IMR-90 (cell line): ENCODE results near the gene TREML2. TPM values are rescaled to one million over a fixed set of nuclear protein-coding genes. Genes with fewer than 3 reads are reported as not detected.

ENCODE experiments used
- ATAC-seq: fragments of 200-7000 bp; cut with Tn5 transposase; 2 replicates; pipeline ENCODE4 v1.9.1; 2020; ENCODE audit warnings: low read depth, mild to moderate bottlenecking, moderate library complexity
- BruUV-seq: library from RNA; stranded (reverse); fragments of 400-500 nt; replicated peaks from 2 replicates; lab custom pipeline; 2021; lab: Mats Ljungman, UMichigan
- CTCF ChIA-PET: fragments of 300-600 bp; formaldehyde crosslinking; extraction: SDS; loops from one replicate; lab custom pipeline; 2021; ENCODE audit warnings: antibody characterized with exemption; lab: Yijun Ruan, JAX
- POLR2A ChIA-PET: fragments of 300-600 bp; sonication (Branson Sonifier 250); formaldehyde crosslinking; loops from one replicate; lab custom pipeline; 2022; ENCODE audit warnings: antibody characterized with exemption; ENCODE audit not compliant: unreplicated experiment; lab: Charles Lee
- DNase-seq: peaks from one replicate; pipeline ENCODE4 v3.0.0; 2013
- H2AFZ ChIP-seq: replicated peaks from 2 replicates; pipeline ENCODE3; 2013; ENCODE audit warnings: low read length, mild to moderate bottlenecking; ENCODE audit not compliant: poor library complexity
- H2AK5ac ChIP-seq: 2 replicates; pipeline ENCODE4 v1.6.1; 2013; ENCODE audit warnings: low read depth, low read length, inconsistent platforms
- H2AK9ac ChIP-seq: replicated peaks from 2 replicates; pipeline ENCODE3; 2013; ENCODE audit warnings: mild to moderate bottlenecking, low read depth, low read length, moderate library complexity; ENCODE audit not compliant: poor library complexity
- H2BK120ac ChIP-seq: 2 replicates; pipeline ENCODE4 v1.6.1; 2013; ENCODE audit warnings: low read depth, low read length, inconsistent platforms
- H2BK15ac ChIP-seq: 3 replicates; pipeline ENCODE4 v1.6.1; 2013; ENCODE audit warnings: low read depth, low read length, inconsistent platforms
- H2BK20ac ChIP-seq: 2 replicates; pipeline ENCODE4 v1.6.1; 2013; ENCODE audit warnings: low read depth, mild to moderate bottlenecking, inconsistent platforms, low read length, moderate library complexity
- H2BK5ac ChIP-seq: 2 replicates; pipeline ENCODE4 v1.6.1; 2013; ENCODE audit warnings: mild to moderate bottlenecking, low read depth, low read length, inconsistent platforms; ENCODE audit not compliant: poor library complexity, severe bottlenecking
- H3K14ac ChIP-seq: replicated peaks from 2 replicates; pipeline ENCODE4 v1.6.1; 2013; ENCODE audit warnings: low read depth, low read length, inconsistent platforms
- H3K18ac ChIP-seq: 2 replicates; pipeline ENCODE4 v1.6.1; 2013; ENCODE audit warnings: low read depth, low read length, control low read depth
- H3K23ac ChIP-seq: 2 replicates; pipeline ENCODE4 v1.6.1; 2013; ENCODE audit warnings: low read depth, low read length, inconsistent platforms
- H3K27ac ChIP-seq: 2 replicates; pipeline ENCODE4 v1.5.1; 2013; ENCODE audit warnings: mild to moderate bottlenecking, control low read depth, low read length; ENCODE audit not compliant: insufficient read depth
- H3K27me3 ChIP-seq: 2 replicates; pipeline ENCODE4 v1.6.1; 2013; ENCODE audit warnings: low read length; ENCODE audit not compliant: control insufficient read depth, insufficient read depth
- H3K36me3 ChIP-seq: 2 replicates; pipeline ENCODE4 v1.6.1; 2013; ENCODE audit warnings: low read length, mixed read lengths; ENCODE audit not compliant: control insufficient read depth, insufficient read depth
- H3K4ac ChIP-seq: 2 replicates; pipeline ENCODE4 v1.6.1; 2013; ENCODE audit warnings: low read depth, low read length, inconsistent platforms
- H3K4me1 ChIP-seq: 2 replicates; pipeline ENCODE4 v1.6.1; 2013; ENCODE audit warnings: low read length, mixed read lengths; ENCODE audit not compliant: control insufficient read depth, insufficient read depth
- H3K4me2 ChIP-seq: 2 replicates; pipeline ENCODE4 v1.6.1; 2013; ENCODE audit warnings: low read depth, mild to moderate bottlenecking, control low read depth, low read length, moderate library complexity
- H3K4me3 ChIP-seq: 2 replicates; pipeline ENCODE4 v1.5.1; 2013; ENCODE audit warnings: low read depth, mild to moderate bottlenecking, control low read depth, low read length, moderate library complexity; ENCODE audit not compliant: insufficient read depth
- H3K56ac ChIP-seq: 2 replicates; pipeline ENCODE4 v1.6.1; 2013; ENCODE audit warnings: low read length, inconsistent platforms; ENCODE audit not compliant: insufficient read depth; ENCODE audit errors: extremely low read depth
- H3K79me1 ChIP-seq, 2 experiments: 2 replicates each; pipeline ENCODE4 v1.6.1; 2013; ENCODE audit warnings: low read length in 2 of 2, inconsistent platforms in 1 of 2, low read depth in 1 of 2
- H3K9ac ChIP-seq: 2 replicates; pipeline ENCODE4 v1.6.1; 2013; ENCODE audit warnings: low read depth, low read length, control low read depth
- H3K9me1 ChIP-seq: 2 replicates; pipeline ENCODE4 v1.6.1; 2013; ENCODE audit warnings: low read length, inconsistent platforms; ENCODE audit not compliant: insufficient read depth
- H3K9me3 ChIP-seq: 2 replicates; pipeline ENCODE4 v1.6.1; 2013; ENCODE audit warnings: low read length; ENCODE audit not compliant: control insufficient read depth, insufficient read depth
- H4K20me1 ChIP-seq: 2 replicates; pipeline ENCODE4 v1.6.1; 2013; ENCODE audit warnings: low read length, inconsistent platforms; ENCODE audit not compliant: insufficient read depth
- H4K5ac ChIP-seq: 2 replicates; pipeline ENCODE4 v1.6.1; 2013; ENCODE audit warnings: mild to moderate bottlenecking, low read depth, low read length, control low read depth
- H4K8ac ChIP-seq, 2 experiments: 2 replicates each; pipeline ENCODE4 v1.6.1; 2013; ENCODE audit warnings: low read depth in 2 of 2, low read length in 2 of 2, control low read depth in 1 of 2, inconsistent platforms in 1 of 2
- H4K91ac ChIP-seq: 2 replicates; pipeline ENCODE4 v1.6.1; 2013; ENCODE audit warnings: low read depth, low read length, inconsistent platforms; ENCODE audit not compliant: insufficient read depth
- BHLHE40 ChIP-seq: fragments of 150-350 bp; IDR thresholded peaks from 2 replicates; pipeline ENCODE4 v1.6.1; 2016; ENCODE audit warnings: mild to moderate bottlenecking, low read depth, low read length
- CEBPB ChIP-seq: IDR thresholded peaks from 2 replicates; pipeline ENCODE4 v1.6.1; 2012; ENCODE audit warnings: low read depth, low read length, improper control_type of control experiment
- CHD1 ChIP-seq: IDR thresholded peaks from 2 replicates; pipeline ENCODE4 v1.6.1; 2012; ENCODE audit warnings: low read depth, low read length, improper control_type of control experiment
- CTCF ChIP-seq: conservative IDR thresholded peaks from 2 replicates; pipeline ENCODE4 v1.5.1; 2012; ENCODE audit warnings: mild to moderate bottlenecking, low read depth, low read length, improper control_type of control experiment
- ELK1 ChIP-seq: fragments of 150-350 bp; IDR thresholded peaks from 2 replicates; pipeline ENCODE4 v1.6.1; 2016; ENCODE audit warnings: low read depth, mild to moderate bottlenecking, low read length, moderate library complexity, borderline replicate concordance
- FOS ChIP-seq: fragments of 150-350 bp; IDR thresholded peaks from 2 replicates; pipeline ENCODE4 v1.6.1; 2016; ENCODE audit warnings: low read depth, low read length
- MAFK ChIP-seq: IDR thresholded peaks from 2 replicates; pipeline ENCODE4 v1.6.1; 2012; ENCODE audit warnings: low read depth, low read length, improper control_type of control experiment
- MAZ ChIP-seq: IDR thresholded peaks from 2 replicates; pipeline ENCODE4 v1.6.1; 2012; ENCODE audit warnings: low read depth, mild to moderate bottlenecking, low read length, improper control_type of control experiment, moderate library complexity, borderline replicate concordance
- MXI1 ChIP-seq: IDR thresholded peaks from 2 replicates; pipeline ENCODE4 v1.6.1; 2012; ENCODE audit warnings: low read depth, mild to moderate bottlenecking, low read length, moderate library complexity, borderline replicate concordance
- NFE2L2 ChIP-seq: fragments of 150-350 bp; IDR thresholded peaks from 2 replicates; pipeline ENCODE4 v1.6.1; 2016; ENCODE audit warnings: low read depth, mild to moderate bottlenecking, low read length
- POLR2A ChIP-seq: IDR thresholded peaks from 2 replicates; pipeline ENCODE4 v1.6.1; 2012; ENCODE audit warnings: mild to moderate bottlenecking, low read depth, low read length
- RAD21 ChIP-seq: IDR thresholded peaks from 2 replicates; pipeline ENCODE4 v1.6.1; 2012; ENCODE audit warnings: low read length, improper control_type of control experiment
- RCOR1 ChIP-seq: IDR thresholded peaks from 2 replicates; pipeline ENCODE4 v1.6.1; 2012; ENCODE audit warnings: mild to moderate bottlenecking, low read length, improper control_type of control experiment; ENCODE audit not compliant: insufficient replicate concordance
- RFX5 ChIP-seq: IDR thresholded peaks from 2 replicates; pipeline ENCODE4 v1.8.0; 2012; ENCODE audit warnings: low read depth, mild to moderate bottlenecking, low read length, moderate library complexity
- SMC3 ChIP-seq: fragments of 150-350 bp; IDR thresholded peaks from 2 replicates; pipeline ENCODE4 v1.6.1; 2016; ENCODE audit warnings: low read depth, mild to moderate bottlenecking, antibody characterized with exemption, low read length, moderate library complexity
- USF2 ChIP-seq: fragments of 150-350 bp; IDR thresholded peaks from 2 replicates; pipeline ENCODE4 v1.6.1; 2017; ENCODE audit warnings: mild to moderate bottlenecking, antibody characterized with exemption, low read length, low read depth
- WGBS, 2 experiments: methylation state at CpG; one replicate each; pipeline versions ENCODE4 v1.1.5 to v1.1.7; 2013; ENCODE audit warnings: missing lambda C conversion rate in 2 of 2; ENCODE audit not compliant: insufficient read length in 1 of 2; ENCODE audit errors: extremely low coverage in 2 of 2; 5-methylcytosine and 5-hydroxymethylcytosine counted together
- dilution Hi-C: fragments of 300-500 bp; cut with HindIII; formaldehyde crosslinking; loops from one replicate; pipeline ENCODE4 v1.14.3; 2018; ENCODE audit warnings: low sequenced_read_pairs; ENCODE audit not compliant: unreplicated experiment
- in situ Hi-C: fragments of 300-500 bp; cut with MboI; formaldehyde crosslinking; loops from 3 replicates; pipeline ENCODE4 v1.14.3; 2019; ENCODE audit warnings: low sequenced_read_pairs, inconsistent platforms, mixed read lengths
- intact Hi-C: fragments of 100-400 bp; cut with micrococcal nuclease; formaldehyde crosslinking; loops from 2 replicates; pipeline ENCODE4 v1.10.0; 2022
- polyA plus RNA-seq, 3 experiments: library from polyadenylated mRNA; depleted of rRNA; stranded (reverse); fragments of >200 nt; gene quantifications; 2 replicates each; pipeline ENCODE4 v1.2.3, GENCODE V29; 2012; ENCODE audit warnings: low replicate concordance in 1 of 3
- total RNA-seq: library from RNA; depleted of rRNA; stranded (reverse); fragments of >200 nt; gene quantifications from 2 replicates; pipeline ENCODE4 v1.2.3, GENCODE V29; 2012

TREML2 gene
- total and polyA plus RNA-seq, 2 of the 4 experiments (the other 2 are of a cell fraction) = not detected

- Histone ChIP-seq H3K4me3 (no peak overlapping the region), H3K9ac (no peak overlapping the region), H4K91ac (no peak overlapping the region), H3K36me3 (no peaks in the 10 kb centered on the region), H3K27ac (no peak overlapping the region), H2BK15ac (no peak overlapping the region), H2AK9ac (no peak overlapping the region), H3K4me1 (no peaks in the 10 kb centered on the region), H3K56ac (no peak overlapping the region), H3K4ac (no peak overlapping the region), H3K14ac (no peak overlapping the region), H2BK120ac (no peak overlapping the region), H3K9me3 (no peaks in the 10 kb centered on the region), H3K27me3 (no peaks in the 10 kb centered on the region), H3K4me2 (no peak overlapping the region), H4K20me1 (no peaks in the 10 kb centered on the region), H3K9me1 (no peaks in the 10 kb centered on the region), H3K18ac (no peak overlapping the region), H2BK20ac (no peak overlapping the region), H4K5ac (no peak overlapping the region), H4K8ac (no peak overlapping the region), H3K79me1 (no peaks in the 10 kb centered on the region), H3K23ac (no peak overlapping the region), H2AK5ac (no peak overlapping the region), H2AFZ (no peak overlapping the region), H2BK5ac (no peak overlapping the region)
- dilution Hi-C loops (no loop called here), in situ Hi-C loops (no loop called here), intact Hi-C loops (no loop called here)
- no TSS peak for BruUV-seq
- DNase-seq = no peak
- POLR2A ChIA-PET = no interaction called here
- CTCF ChIA-PET = no interaction called here
- TF ChIP-seq MXI1 = no peak
- TF ChIP-seq CEBPB = no peak
- no peak for TF ChIP-seq RFX5
- no peak for TF ChIP-seq POLR2A
- no peak for TF ChIP-seq MAFK
- TF ChIP-seq FOS = no peak
- TF ChIP-seq NFE2L2 = no peak
- no peak for TF ChIP-seq CTCF
- TF ChIP-seq RAD21 = no peak
- no peak for TF ChIP-seq BHLHE40
- no peak for TF ChIP-seq MAZ
- no peak for TF ChIP-seq SMC3
- TF ChIP-seq USF2 = no peak
- TF ChIP-seq CHD1 = no peak
- TF ChIP-seq RCOR1 = no peak
- TF ChIP-seq ELK1 = no peak
- no peak for ATAC-seq
- 61% methylated on average over 4 of the region's 9 CpGs; no CpG with 5 or more reads in 1 of the 2 experiments for WGBS, 2 experiments
These were observed 13.8 kb upstream of the TREML2 start for GRCh38 chr6:41214559-41215238.
